ENCODE measurements around the gene PDGFD. TPM values are rescaled to one million over a fixed set of nuclear protein-coding genes. Genes with fewer than 3 reads are reported as not detected.
A peak's percentile ranks its signal among the peaks of the same experiment; 100 is the strongest.

Gene PDGFD
- polyA plus RNA-seq, 1 donor from 2014 or later, result 1.0 TPM

DNA sequence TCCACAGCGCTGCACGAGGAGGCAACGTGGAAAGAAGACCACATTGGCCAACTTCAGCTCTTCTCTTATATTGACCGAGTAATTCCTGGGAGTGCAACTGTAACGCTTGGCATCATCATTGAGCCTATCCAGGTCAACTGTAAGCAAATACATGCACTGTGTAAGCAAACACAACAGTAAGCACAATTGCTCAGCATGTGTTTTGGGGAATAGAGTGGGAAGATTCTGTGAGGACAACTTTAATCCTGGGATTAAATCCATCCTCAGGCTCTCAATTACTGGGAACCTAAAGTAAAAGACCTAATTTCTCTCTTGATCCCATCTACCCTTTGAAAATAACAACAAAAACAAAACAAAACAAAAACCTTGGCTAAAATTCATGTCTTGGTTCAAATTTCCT is 237.0 kb downstream of the PDGFD start:
- Histone ChIP-seq H3K36me3 (ENCODE audit: insufficient read depth, low read length) (no peaks in the 10 kb centered on the region), H3K27me3 (ENCODE audit: insufficient read depth, low read depth, low read length) (no peaks in the 10 kb centered on the region), H3K9me2 (ENCODE audit: insufficient read depth, low read length) (no peaks in the 10 kb centered on the region), H4K20me1 (ENCODE audit: insufficient read depth) (no peaks in the 10 kb centered on the region), H3K79me2 (replicated peaks; ENCODE audit: insufficient read depth, low read length) (no peaks in the 10 kb centered on the region), H3F3A (ENCODE audit: insufficient read depth, low read length, poor library complexity, severe bottlenecking) (no peaks in the 10 kb centered on the region), H3K4me3 (ENCODE audit: low read length) (no peak overlapping the region), H3K27ac (ENCODE audit: low read length) (no peak overlapping the region), H2AFZ (ENCODE audit: low read depth, low read length) (no peak overlapping the region), H3K9me3 (ENCODE audit: low read length) (no peaks in the 10 kb centered on the region), H3K4me2 (ENCODE audit: low read length) (no peak overlapping the region), H3K9ac (ENCODE audit: low read length) (no peak overlapping the region)
- TF ChIP-seq TAF1 (IDR thresholded peaks at IDR 0.05; ENCODE audit: low read depth), result no peak
- no peak for TF ChIP-seq POLR2AphosphoS5 (IDR thresholded peaks at IDR 0.05)

DNA sequence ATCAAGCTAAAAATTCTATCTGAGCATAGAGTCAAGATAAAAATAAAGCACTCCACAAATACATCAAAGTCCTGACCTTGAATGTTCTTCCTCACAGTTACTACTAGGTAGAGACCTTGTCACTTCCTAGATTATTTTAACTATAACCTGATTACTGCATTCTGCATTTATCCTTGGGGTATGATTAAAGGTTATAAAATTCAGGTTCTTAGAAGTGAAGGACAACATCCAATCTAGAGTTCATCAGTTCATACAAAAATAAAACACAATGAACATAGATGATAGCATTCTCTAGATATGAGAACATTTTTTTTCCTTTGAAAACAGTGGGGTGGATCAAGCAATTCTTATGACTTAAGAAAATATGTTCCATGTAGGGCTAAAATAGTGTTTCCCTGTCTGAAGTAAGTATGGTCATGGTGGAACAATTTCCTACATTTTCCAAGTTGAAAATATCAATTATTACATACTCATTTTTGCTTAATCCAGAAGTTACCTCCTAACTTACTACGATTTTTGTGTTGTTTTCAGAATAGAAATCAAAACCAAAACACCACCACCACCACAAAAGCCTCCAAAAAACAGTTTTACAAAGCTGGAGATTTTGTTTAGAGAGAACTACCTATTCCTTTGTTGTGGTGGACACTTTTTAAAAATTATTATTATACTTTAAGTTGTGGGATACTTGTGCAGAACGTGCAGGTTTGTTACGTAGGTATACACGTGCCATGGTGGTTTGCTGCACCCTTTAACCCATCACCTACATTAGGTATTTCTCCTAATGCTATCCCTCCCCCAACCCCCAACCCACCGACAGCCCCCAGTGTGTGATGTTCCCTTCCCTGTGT is 239.6 kb downstream of the PDGFD start:
- Histone ChIP-seq H3K4me3 (ENCODE audit: low read length) (no peak overlapping the region), H3F3A (ENCODE audit: insufficient read depth, low read length, poor library complexity, severe bottlenecking) (no peaks in the 10 kb centered on the region), H3K9ac (ENCODE audit: low read length) (no peak overlapping the region), H3K9me2 (ENCODE audit: insufficient read depth, low read length) (no peaks in the 10 kb centered on the region), H3K4me2 (ENCODE audit: low read length) (no peak overlapping the region), H2AFZ (ENCODE audit: low read depth, low read length) (no peak overlapping the region), H3K27me3 (ENCODE audit: insufficient read depth, low read depth, low read length) (no peaks in the 10 kb centered on the region), H3K9me3 (ENCODE audit: low read length) (no peaks in the 10 kb centered on the region), H4K20me1 (ENCODE audit: insufficient read depth) (no peaks in the 10 kb centered on the region), H3K36me3 (ENCODE audit: insufficient read depth, low read length) (no peaks in the 10 kb centered on the region), H3K27ac (ENCODE audit: low read length) (peak overlapping the region; percentile 7), H3K79me2 (replicated peaks; ENCODE audit: insufficient read depth, low read length) (no peaks in the 10 kb centered on the region)
- TF ChIP-seq, protein P1, sequence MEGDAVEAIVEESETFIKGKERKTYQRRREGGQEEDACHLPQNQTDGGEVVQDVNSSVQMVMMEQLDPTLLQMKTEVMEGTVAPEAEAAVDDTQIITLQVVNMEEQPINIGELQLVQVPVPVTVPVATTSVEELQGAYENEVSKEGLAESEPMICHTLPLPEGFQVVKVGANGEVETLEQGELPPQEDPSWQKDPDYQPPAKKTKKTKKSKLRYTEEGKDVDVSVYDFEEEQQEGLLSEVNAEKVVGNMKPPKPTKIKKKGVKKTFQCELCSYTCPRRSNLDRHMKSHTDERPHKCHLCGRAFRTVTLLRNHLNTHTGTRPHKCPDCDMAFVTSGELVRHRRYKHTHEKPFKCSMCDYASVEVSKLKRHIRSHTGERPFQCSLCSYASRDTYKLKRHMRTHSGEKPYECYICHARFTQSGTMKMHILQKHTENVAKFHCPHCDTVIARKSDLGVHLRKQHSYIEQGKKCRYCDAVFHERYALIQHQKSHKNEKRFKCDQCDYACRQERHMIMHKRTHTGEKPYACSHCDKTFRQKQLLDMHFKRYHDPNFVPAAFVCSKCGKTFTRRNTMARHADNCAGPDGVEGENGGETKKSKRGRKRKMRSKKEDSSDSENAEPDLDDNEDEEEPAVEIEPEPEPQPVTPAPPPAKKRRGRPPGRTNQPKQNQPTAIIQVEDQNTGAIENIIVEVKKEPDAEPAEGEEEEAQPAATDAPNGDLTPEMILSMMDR (IDR thresholded peaks at IDR 0.05; ENCODE audit: poor library complexity, severe bottlenecking), result no peak
- TF ChIP-seq POLR2AphosphoS5 (IDR thresholded peaks at IDR 0.05), result no peak
- no peak for TF ChIP-seq EZH2 (IDR thresholded peaks at IDR 0.05; ENCODE audit: borderline replicate concordance, insufficient read depth, low read length, poor library complexity, severe bottlenecking)
- no peak for TF ChIP-seq MXI1 (conservative IDR thresholded peaks at IDR 0.05; ENCODE audit: poor library complexity, severe bottlenecking)

DNA sequence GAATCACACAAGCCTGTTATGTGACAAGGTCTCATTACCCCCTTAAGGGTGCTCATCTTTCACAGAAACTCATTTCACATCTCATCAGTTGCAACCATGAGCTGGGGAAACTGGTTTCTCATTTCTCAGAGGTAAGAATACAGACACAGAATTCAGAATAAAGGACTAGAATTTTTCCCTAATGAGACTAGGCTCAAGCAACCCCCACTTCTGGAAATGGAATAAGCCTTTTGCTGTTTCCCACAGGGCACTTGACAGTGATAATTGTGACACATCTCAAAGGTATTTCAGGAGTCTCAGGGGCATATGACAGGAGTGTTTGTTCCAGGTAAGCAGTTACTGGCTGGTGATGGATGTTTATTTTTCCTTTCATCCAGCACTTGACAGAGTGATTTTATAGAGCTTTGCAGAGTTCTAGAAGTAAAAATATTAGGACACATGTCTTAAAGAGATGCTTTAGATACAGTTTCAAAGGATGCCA is 240.5 kb downstream of the PDGFD start:
- Histone ChIP-seq H3K36me3 (ENCODE audit: insufficient read depth, low read length) (no peaks in the 10 kb centered on the region), H2AFZ (ENCODE audit: low read depth, low read length) (no peak overlapping the region), H3K4me3 (ENCODE audit: low read length) (no peak overlapping the region), H3K9ac (ENCODE audit: low read length) (no peak overlapping the region), H3K79me2 (replicated peaks; ENCODE audit: insufficient read depth, low read length) (no peaks in the 10 kb centered on the region), H3K4me2 (ENCODE audit: low read length) (no peak overlapping the region), H3K9me3 (ENCODE audit: low read length) (no peaks in the 10 kb centered on the region), H3K27ac (ENCODE audit: low read length) (peak overlapping the region; percentile 7), H3K9me2 (ENCODE audit: insufficient read depth, low read length) (no peaks in the 10 kb centered on the region), H3K27me3 (ENCODE audit: insufficient read depth, low read depth, low read length) (no peaks in the 10 kb centered on the region), H3F3A (ENCODE audit: insufficient read depth, low read length, poor library complexity, severe bottlenecking) (no peaks in the 10 kb centered on the region), H4K20me1 (ENCODE audit: insufficient read depth) (no peaks in the 10 kb centered on the region)
- TF ChIP-seq SMC3 (conservative IDR thresholded peaks at IDR 0.05; ENCODE audit: poor library complexity) (no peak), EP300 (conservative IDR thresholded peaks at IDR 0.05; ENCODE audit: poor library complexity, severe bottlenecking) (peak; percentile 100), RAD21 (conservative IDR thresholded peaks at IDR 0.05) (peak; percentile 24), MXI1 (conservative IDR thresholded peaks at IDR 0.05; ENCODE audit: poor library complexity, severe bottlenecking) (peak; percentile 53), TAF1 (IDR thresholded peaks at IDR 0.05; ENCODE audit: low read depth) (no peak), EZH2 (IDR thresholded peaks at IDR 0.05; ENCODE audit: borderline replicate concordance, insufficient read depth, low read length, poor library complexity, severe bottlenecking) (no peak), POLR2AphosphoS5 (IDR thresholded peaks at IDR 0.05) (peak; percentile 100)
- TF ChIP-seq, protein P1 (IDR thresholded peaks at IDR 0.05; ENCODE audit: poor library complexity, severe bottlenecking), result no peak
- TF ChIP-seq, protein P2, sequence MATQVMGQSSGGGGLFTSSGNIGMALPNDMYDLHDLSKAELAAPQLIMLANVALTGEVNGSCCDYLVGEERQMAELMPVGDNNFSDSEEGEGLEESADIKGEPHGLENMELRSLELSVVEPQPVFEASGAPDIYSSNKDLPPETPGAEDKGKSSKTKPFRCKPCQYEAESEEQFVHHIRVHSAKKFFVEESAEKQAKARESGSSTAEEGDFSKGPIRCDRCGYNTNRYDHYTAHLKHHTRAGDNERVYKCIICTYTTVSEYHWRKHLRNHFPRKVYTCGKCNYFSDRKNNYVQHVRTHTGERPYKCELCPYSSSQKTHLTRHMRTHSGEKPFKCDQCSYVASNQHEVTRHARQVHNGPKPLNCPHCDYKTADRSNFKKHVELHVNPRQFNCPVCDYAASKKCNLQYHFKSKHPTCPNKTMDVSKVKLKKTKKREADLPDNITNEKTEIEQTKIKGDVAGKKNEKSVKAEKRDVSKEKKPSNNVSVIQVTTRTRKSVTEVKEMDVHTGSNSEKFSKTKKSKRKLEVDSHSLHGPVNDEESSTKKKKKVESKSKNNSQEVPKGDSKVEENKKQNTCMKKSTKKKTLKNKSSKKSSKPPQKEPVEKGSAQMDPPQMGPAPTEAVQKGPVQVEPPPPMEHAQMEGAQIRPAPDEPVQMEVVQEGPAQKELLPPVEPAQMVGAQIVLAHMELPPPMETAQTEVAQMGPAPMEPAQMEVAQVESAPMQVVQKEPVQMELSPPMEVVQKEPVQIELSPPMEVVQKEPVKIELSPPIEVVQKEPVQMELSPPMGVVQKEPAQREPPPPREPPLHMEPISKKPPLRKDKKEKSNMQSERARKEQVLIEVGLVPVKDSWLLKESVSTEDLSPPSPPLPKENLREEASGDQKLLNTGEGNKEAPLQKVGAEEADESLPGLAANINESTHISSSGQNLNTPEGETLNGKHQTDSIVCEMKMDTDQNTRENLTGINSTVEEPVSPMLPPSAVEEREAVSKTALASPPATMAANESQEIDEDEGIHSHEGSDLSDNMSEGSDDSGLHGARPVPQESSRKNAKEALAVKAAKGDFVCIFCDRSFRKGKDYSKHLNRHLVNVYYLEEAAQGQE (IDR thresholded peaks at IDR 0.05; ENCODE audit: borderline replicate concordance), result peak; percentile 95

Measured in neural cell (in vitro differentiated cells).